ENCODE results near the gene CFAP299.

The CFAP299 gene

GRCh38 chr4:80967346-80967745, 631.8 kb downstream of the CFAP299 start:
- Histone ChIP-seq H3F3A (ENCODE audit: low read depth) (no peaks in the 10 kb centered on the region), H3K4me1 (ENCODE audit: insufficient read depth, low read length, poor library complexity, severe bottlenecking) (no peaks in the 10 kb centered on the region), H2AFZ (ENCODE audit: low read length) (no peak overlapping the region), H3K4me2 (ENCODE audit: low read depth, low read length, poor library complexity, severe bottlenecking) (no peak overlapping the region), H3K9me2 (replicated peaks; ENCODE audit: low read depth, low read length) (no peaks in the 10 kb centered on the region), H3K36me3 (ENCODE audit: insufficient read depth, low read length) (no peaks in the 10 kb centered on the region), H3K9ac (ENCODE audit: low read depth, low read length, poor library complexity, severe bottlenecking) (no peak overlapping the region), H4K20me1 (ENCODE audit: insufficient read depth, low read length, poor library complexity, severe bottlenecking) (no peaks in the 10 kb centered on the region), H3K4me3 (ENCODE audit: low read length, poor library complexity, severe bottlenecking) (no peak overlapping the region), H3K79me2 (ENCODE audit: insufficient read depth, low read length) (no peaks in the 10 kb centered on the region), H3K9me3 (ENCODE audit: insufficient read depth, low read depth, low read length) (no peaks in the 10 kb centered on the region), H3K27me3 (ENCODE audit: insufficient read depth, low read length, poor library complexity, severe bottlenecking) (no peaks in the 10 kb centered on the region)
- TF ChIP-seq, protein P1, sequence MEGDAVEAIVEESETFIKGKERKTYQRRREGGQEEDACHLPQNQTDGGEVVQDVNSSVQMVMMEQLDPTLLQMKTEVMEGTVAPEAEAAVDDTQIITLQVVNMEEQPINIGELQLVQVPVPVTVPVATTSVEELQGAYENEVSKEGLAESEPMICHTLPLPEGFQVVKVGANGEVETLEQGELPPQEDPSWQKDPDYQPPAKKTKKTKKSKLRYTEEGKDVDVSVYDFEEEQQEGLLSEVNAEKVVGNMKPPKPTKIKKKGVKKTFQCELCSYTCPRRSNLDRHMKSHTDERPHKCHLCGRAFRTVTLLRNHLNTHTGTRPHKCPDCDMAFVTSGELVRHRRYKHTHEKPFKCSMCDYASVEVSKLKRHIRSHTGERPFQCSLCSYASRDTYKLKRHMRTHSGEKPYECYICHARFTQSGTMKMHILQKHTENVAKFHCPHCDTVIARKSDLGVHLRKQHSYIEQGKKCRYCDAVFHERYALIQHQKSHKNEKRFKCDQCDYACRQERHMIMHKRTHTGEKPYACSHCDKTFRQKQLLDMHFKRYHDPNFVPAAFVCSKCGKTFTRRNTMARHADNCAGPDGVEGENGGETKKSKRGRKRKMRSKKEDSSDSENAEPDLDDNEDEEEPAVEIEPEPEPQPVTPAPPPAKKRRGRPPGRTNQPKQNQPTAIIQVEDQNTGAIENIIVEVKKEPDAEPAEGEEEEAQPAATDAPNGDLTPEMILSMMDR (conservative IDR thresholded peaks at IDR 0.05; ENCODE audit: low read length) = no peak
- TF ChIP-seq EZH2phosphoT487 (IDR thresholded peaks at IDR 0.05; ENCODE audit: borderline replicate concordance) = no peak

- Histone ChIP-seq H3K9ac (ENCODE audit: low read depth, low read length, poor library complexity, severe bottlenecking) (no peak overlapping the region), H3K4me3 (ENCODE audit: low read length, poor library complexity, severe bottlenecking) (no peak overlapping the region), H3K27me3 (ENCODE audit: insufficient read depth, low read length, poor library complexity, severe bottlenecking) (no peaks in the 10 kb centered on the region), H4K20me1 (ENCODE audit: insufficient read depth, low read length, poor library complexity, severe bottlenecking) (no peaks in the 10 kb centered on the region), H3K9me3 (ENCODE audit: insufficient read depth, low read depth, low read length) (no peaks in the 10 kb centered on the region), H2AFZ (ENCODE audit: low read length) (no peak overlapping the region), H3K4me1 (ENCODE audit: insufficient read depth, low read length, poor library complexity, severe bottlenecking) (no peaks in the 10 kb centered on the region), H3K79me2 (ENCODE audit: insufficient read depth, low read length) (no peaks in the 10 kb centered on the region), H3K4me2 (ENCODE audit: low read depth, low read length, poor library complexity, severe bottlenecking) (no peak overlapping the region), H3K9me2 (replicated peaks; ENCODE audit: low read depth, low read length) (no peaks in the 10 kb centered on the region), H3F3A (ENCODE audit: low read depth) (no peaks in the 10 kb centered on the region), H3K36me3 (ENCODE audit: insufficient read depth, low read length) (no peaks in the 10 kb centered on the region)
- no peak for TF ChIP-seq EZH2phosphoT487 (IDR thresholded peaks at IDR 0.05; ENCODE audit: borderline replicate concordance)
- TF ChIP-seq, protein P1 (conservative IDR thresholded peaks at IDR 0.05; ENCODE audit: low read length) = no peak
Observed at GRCh38 chr4:80980239-80980638, 644.7 kb downstream of the CFAP299 start.

- TF ChIP-seq, protein P1 (conservative IDR thresholded peaks at IDR 0.05; ENCODE audit: low read length) = no peak
- TF ChIP-seq EZH2phosphoT487 (IDR thresholded peaks at IDR 0.05; ENCODE audit: borderline replicate concordance) = no peak
- no peaks in the 10 kb centered on the region for H3K4me1 ChIP-seq (ENCODE audit: insufficient read depth, low read length, poor library complexity, severe bottlenecking)
- H3K79me2 ChIP-seq (ENCODE audit: insufficient read depth, low read length) = no peaks in the 10 kb centered on the region
- no peak overlapping the region for H3K9ac ChIP-seq (ENCODE audit: low read depth, low read length, poor library complexity, severe bottlenecking)
- no peaks in the 10 kb centered on the region for H3K36me3 ChIP-seq (ENCODE audit: insufficient read depth, low read length)
- no peaks in the 10 kb centered on the region for H3F3A ChIP-seq (ENCODE audit: low read depth)
- H2AFZ ChIP-seq (ENCODE audit: low read length) = no peak overlapping the region
- H3K9me2 ChIP-seq (replicated peaks; ENCODE audit: low read depth, low read length) = no peaks in the 10 kb centered on the region
- H3K27me3 ChIP-seq (ENCODE audit: insufficient read depth, low read length, poor library complexity, severe bottlenecking) = no peaks in the 10 kb centered on the region
- H3K9me3 ChIP-seq (ENCODE audit: insufficient read depth, low read depth, low read length) = no peaks in the 10 kb centered on the region
- no peak overlapping the region for H3K4me2 ChIP-seq (ENCODE audit: low read depth, low read length, poor library complexity, severe bottlenecking)
- no peak overlapping the region for H3K4me3 ChIP-seq (ENCODE audit: low read length, poor library complexity, severe bottlenecking)
- H4K20me1 ChIP-seq (ENCODE audit: insufficient read depth, low read length, poor library complexity, severe bottlenecking) = no peaks in the 10 kb centered on the region
Observed at GRCh38 chr4:80986011-80986410, 650.5 kb downstream of the CFAP299 start.

All from Loucy (cell line).